Stomach (tissue), 9 donors: ENCODE data around the gene USP47. TPM values are rescaled to one million over a fixed set of nuclear protein-coding genes. Genes with fewer than 3 reads are reported as not detected.

Source experiments
- DNase-seq, 2 donors: peaks; one replicate each; pipeline versions ENCODE4 v3.0.0 to v3.0.0-alpha.2; 2013 to 2019
- H3K27ac ChIP-seq, 5 donors: fragments of 200-600 bp in 4 of 5; sonication (generic) in 4 of 5; one replicate each; pipeline ENCODE4 v1.5.1; 2013 to 2019; ENCODE audit warnings: mild to moderate bottlenecking in 1 of 5, moderate library complexity in 1 of 5
- H3K27me3 ChIP-seq, 3 donors: fragments of 200-600 bp; sonication (generic); one replicate each; pipeline ENCODE4 v1.5.1; 2017 to 2019; ENCODE audit warnings: mixed run types in 1 of 3
- H3K36me3 ChIP-seq, 4 donors: fragments of 200-600 bp; sonication (generic); 1 replicate in 3 of 4; 2 replicates in 1 of 4; pipeline ENCODE4 v1.5.1; 2016 to 2019
- H3K4me1 ChIP-seq, 4 donors: fragments of 200-600 bp; sonication (generic); one replicate each; pipeline ENCODE4 v1.5.1; 2016 to 2019
- H3K4me3 ChIP-seq, 4 donors: fragments of 200-600 bp; sonication (generic) in 3 of 4; one replicate each; pipeline ENCODE4 v1.5.1; 2016 to 2019; ENCODE audit warnings: mild to moderate bottlenecking in 1 of 4
- H3K9me3 ChIP-seq, 4 donors: fragments of 200-600 bp; sonication (generic); one replicate each; pipeline ENCODE4 v1.5.1; 2016 to 2019
- CTCF ChIP-seq, 7 experiments: fragments of 450-650 bp in 4 of 7; fragments of 200-600 bp in 3 of 7; sonication (generic) in 3 of 7; IDR thresholded peaks; one replicate each; pipeline ENCODE4 v1.5.1; 2016 to 2019; ENCODE audit warnings: antibody characterized with exemption in 7 of 7, control low read depth in 2 of 7, mild to moderate bottlenecking in 1 of 7
- EP300 ChIP-seq: sonication (generic); formaldehyde crosslinking; IDR thresholded peaks from one replicate; pipeline ENCODE4 v1.6.1; 2017; ENCODE audit warnings: antibody characterized with exemption
- POLR2A ChIP-seq, 4 donors: fragments of 450-650 bp; IDR thresholded peaks; one replicate each; pipeline ENCODE4 v1.6.1; 2016; ENCODE audit warnings: antibody characterized with exemption in 4 of 4, control low read depth in 2 of 4, mild to moderate bottlenecking in 1 of 4, moderate library complexity in 1 of 4
- POLR2AphosphoS5 ChIP-seq, 3 donors: sonication (generic); formaldehyde crosslinking; IDR thresholded peaks; one replicate each; pipeline ENCODE4 v1.6.1; 2016; ENCODE audit warnings: antibody characterized with exemption in 3 of 3
- WGBS, 5 donors: extraction: QIAGEN DNeasy Blood & Tissue Kit in 3 of 5; methylation state at CpG; one replicate each; pipeline versions ENCODE4 v1.1.5 to v1.1.7; 2013 to 2018; 5-methylcytosine and 5-hydroxymethylcytosine counted together
- intact Hi-C: fragments of 100-400 bp; cut with DNase I; formaldehyde crosslinking; loops from one replicate; pipeline ENCODE4 v1.15.1; 2023; ENCODE audit warnings: low total_unique reads
- polyA plus RNA-seq, 3 donors: library from polyadenylated mRNA; stranded (reverse); fragments of 200-250 nt; gene quantifications; one replicate each; pipeline ENCODE4 v1.2.3, GENCODE V29; 2013
- total RNA-seq, 5 donors: library from RNA; depleted of rRNA; stranded (reverse); fragments of >200 nt; gene quantifications; one replicate each; pipeline versions ENCODE4 v1.1.0 to v1.2.3, GENCODE V29; 2014 to 2016
- donor health status: healthy with polysubstance abuse.
- donor health status: Bipolar disorder and iron deficiency.
- donor health status: healthy.

The USP47 gene
- total and polyA plus RNA-seq, 8 donors, result 14.6 to 200 (median 48.8) TPM

- no peaks in the 10 kb centered on the region for H3K27me3 ChIP-seq
- intact Hi-C loops, result no loop called here
- peaks cover 0 to 14% (median 10%) of the 10 kb centered on the region in 4 donors for H3K4me1 ChIP-seq
- H3K4me3 ChIP-seq, result no peak overlapping the region
- no peaks in the 10 kb centered on the region for H3K9me3 ChIP-seq
- 93 to 100% (median 97%) methylated on average over 1 of the region's 1 CpG for WGBS, 5 donors
- TF ChIP-seq POLR2A (IDR thresholded peaks at IDR 0.05) (no peak), POLR2AphosphoS5 (IDR thresholded peaks at IDR 0.05) (no peak), EP300 (no peak), CTCF (IDR thresholded peaks at IDR 0.05) (no peak)
- no peak overlapping the region for H3K27ac ChIP-seq
- H3K36me3 ChIP-seq, result no peaks in the 10 kb centered on the region
- no peak for DNase-seq
These were observed 36.5 kb upstream of the USP47 start for GRCh38 chr11:11805228-11805627.

- TF ChIP-seq CTCF (IDR thresholded peaks at IDR 0.05) (no peak), POLR2AphosphoS5 (IDR thresholded peaks at IDR 0.05) (no peak), EP300 (no peak), POLR2A (IDR thresholded peaks at IDR 0.05) (no peak)
- intact Hi-C loops, result no loop called here
- no peak for DNase-seq
- H3K27me3 ChIP-seq, result no peaks in the 10 kb centered on the region
- H3K9me3 ChIP-seq, result no peaks in the 10 kb centered on the region
- no peak overlapping the region for H3K4me3 ChIP-seq
- no peak overlapping the region for H3K27ac ChIP-seq
- peaks cover 0 to 18% (median 10%) of the 10 kb centered on the region in 4 donors for H3K4me1 ChIP-seq
- H3K36me3 ChIP-seq, result no peaks in the 10 kb centered on the region
- 92 to 95% (median 93%) methylated on average over 3 of the region's 3 CpGs for WGBS, 5 donors
These were observed 35.7 kb upstream of the USP47 start for GRCh38 chr11:11806074-11806473.

- Histone ChIP-seq H3K36me3 (no peaks in the 10 kb centered on the region), H3K9me3 (no peaks in the 10 kb centered on the region), H3K4me1 (peaks cover 0 to 18% (median 10%) of the 10 kb centered on the region in 4 donors), H3K27me3 (no peaks in the 10 kb centered on the region), H3K27ac (no peak overlapping the region), H3K4me3 (no peak overlapping the region)
- intact Hi-C loops, result no loop called here
- DNase-seq, result no peak
- TF ChIP-seq POLR2A (IDR thresholded peaks at IDR 0.05) (no peak), POLR2AphosphoS5 (IDR thresholded peaks at IDR 0.05) (no peak), CTCF (IDR thresholded peaks at IDR 0.05) (no peak), EP300 (no peak)
These were observed 35.2 kb upstream of the USP47 start for GRCh38 chr11:11806586-11806985.

GRCh38 chr11:11807811-11808782 is 33.7 kb upstream of the USP47 start:
- H3K36me3 ChIP-seq, result no peaks in the 10 kb centered on the region
- peaks cover 0 to 23% (median 10%) of the 10 kb centered on the region in 4 donors for H3K4me1 ChIP-seq
- H3K27me3 ChIP-seq, result no peaks in the 10 kb centered on the region
- intact Hi-C loops, result no loop called here
- DNase-seq, result no peak
- no peak overlapping the region for H3K4me3 ChIP-seq
- H3K9me3 ChIP-seq, result no peaks in the 10 kb centered on the region
- TF ChIP-seq POLR2A (IDR thresholded peaks at IDR 0.05) (no peak), CTCF (IDR thresholded peaks at IDR 0.05) (no peak), EP300 (no peak), POLR2AphosphoS5 (IDR thresholded peaks at IDR 0.05) (no peak)
- WGBS, 5 donors, result 62 to 72% (median 63%) methylated on average over 8 of the region's 8 CpGs
- no peak overlapping the region for H3K27ac ChIP-seq
